B cell (primary cell): ENCODE data around the gene LMF2.

ENCODE experiments used
- CTCF ChIP-seq: fragments of 200-600 bp; IDR thresholded peaks from one replicate; pipeline ENCODE4 v1.8.0; 2022; ENCODE audit warnings: antibody characterized with exemption, mild to moderate bottlenecking
- EZH2 ChIP-seq: IDR thresholded peaks from 2 replicates; pipeline ENCODE4 v1.6.1; 2012; ENCODE audit warnings: borderline replicate concordance, low read depth, mild to moderate bottlenecking, moderate library complexity, low read length; ENCODE audit not compliant: insufficient read depth, poor library complexity, severe bottlenecking

- TF ChIP-seq CTCF (no peak), EZH2 (no peak)
Observed at GRCh38 chr22:50537765-50538164, 30.3 kb upstream of the LMF2 start.
